Measurements from ENCODE around the gene THAP3. TPM values are rescaled to one million over a fixed set of nuclear protein-coding genes. Genes with fewer than 3 reads are reported as not detected.

THAP3 gene
- total and polyA plus RNA-seq, 7 donors, result 8.9 to 40.1 (median 18.8) TPM

DNA sequence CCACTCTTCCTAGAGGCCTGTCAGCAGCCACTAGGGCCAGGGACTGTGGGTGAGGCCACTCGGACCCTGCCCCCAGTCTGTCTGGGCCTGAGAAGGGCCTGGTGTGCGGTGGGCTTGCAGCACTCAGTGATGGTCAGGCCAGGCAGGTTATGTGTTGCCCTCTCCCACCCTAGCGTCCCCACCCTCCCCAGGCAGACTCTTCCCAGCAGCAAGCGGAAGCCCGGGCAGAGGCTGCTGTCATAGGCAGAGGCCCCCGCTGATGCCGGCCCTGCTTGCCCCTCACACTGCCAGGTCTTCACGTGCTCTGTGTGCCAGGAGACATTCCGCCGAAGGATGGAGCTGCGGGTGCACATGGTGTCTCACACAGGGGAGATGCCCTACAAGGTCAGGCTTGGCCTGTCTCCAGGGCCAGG, 38.3 kb upstream of the THAP3 start:
- intact Hi-C loops (cut with DNase I), result loop anchor here in 1 of 2 donors (5.0 kb wide), 1 partner anchor 36 kb away; the partner anchor contains the start of gene THAP3
- peaks cover 57% of the 10 kb centered on the region for H3K4me1 ChIP-seq
- peak in 2 of 4 donors; percentile 11 to 12 for ATAC-seq

DNA sequence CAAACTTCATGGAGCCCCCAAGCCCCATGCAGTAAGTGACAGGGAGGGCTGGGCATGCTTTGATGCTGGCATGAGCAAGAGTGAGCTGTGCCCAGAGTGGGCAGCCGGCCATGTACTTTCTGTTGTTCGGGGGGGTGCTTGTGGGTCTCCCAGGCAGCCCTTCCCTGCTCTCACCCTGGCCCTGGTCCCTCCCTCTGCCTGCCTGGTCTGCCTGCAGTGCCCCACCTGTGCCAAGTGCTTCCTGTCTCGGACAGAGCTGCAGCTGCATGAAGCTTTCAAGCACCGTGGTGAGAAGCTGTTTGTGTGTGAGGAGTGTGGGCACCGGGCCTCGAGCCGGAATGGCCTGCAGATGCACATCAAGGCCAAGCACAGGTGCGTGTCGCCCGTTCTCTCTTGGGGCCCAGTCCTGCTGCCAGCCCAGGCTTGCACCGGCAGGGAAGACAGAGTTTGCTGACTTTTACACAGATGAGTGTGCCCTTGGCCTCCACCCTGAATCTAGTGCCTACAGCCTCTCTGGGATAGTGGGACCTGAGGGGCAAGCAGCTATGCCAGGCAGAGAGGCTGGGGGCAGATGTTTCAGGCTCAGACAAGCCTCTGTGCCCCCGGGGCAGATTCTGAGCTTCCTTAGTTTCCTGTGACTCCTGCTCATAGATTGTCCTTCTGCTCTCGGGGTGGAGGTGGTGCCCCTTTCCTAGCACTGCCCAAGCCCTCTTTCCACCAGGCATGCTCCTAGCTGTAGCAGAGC, 37.2 kb upstream of the THAP3 start:
- intact Hi-C loops (cut with DNase I), result loop anchor here in 1 of 2 donors (5.0 kb wide), 1 partner anchor 35 kb away; the partner anchor contains the start of gene THAP3
- peaks cover 58% of the 10 kb centered on the region for H3K4me1 ChIP-seq
- peak overlapping the region; percentile 98 for H3K27ac ChIP-seq
- peaks cover 0 to 49% of the 10 kb centered on the region in 2 donors for H3K36me3 ChIP-seq (ENCODE audit: insufficient read depth in 1 of 2, low read depth in 1 of 2)
- H3K9me3 ChIP-seq, result no peaks in the 10 kb centered on the region
- no peak overlapping the region for H3K4me3 ChIP-seq
- ATAC-seq (peak; percentile 62 to 65 (median 64)), DNase-seq (peak; percentile 66 to 93)
- TF ChIP-seq, protein P1, sequence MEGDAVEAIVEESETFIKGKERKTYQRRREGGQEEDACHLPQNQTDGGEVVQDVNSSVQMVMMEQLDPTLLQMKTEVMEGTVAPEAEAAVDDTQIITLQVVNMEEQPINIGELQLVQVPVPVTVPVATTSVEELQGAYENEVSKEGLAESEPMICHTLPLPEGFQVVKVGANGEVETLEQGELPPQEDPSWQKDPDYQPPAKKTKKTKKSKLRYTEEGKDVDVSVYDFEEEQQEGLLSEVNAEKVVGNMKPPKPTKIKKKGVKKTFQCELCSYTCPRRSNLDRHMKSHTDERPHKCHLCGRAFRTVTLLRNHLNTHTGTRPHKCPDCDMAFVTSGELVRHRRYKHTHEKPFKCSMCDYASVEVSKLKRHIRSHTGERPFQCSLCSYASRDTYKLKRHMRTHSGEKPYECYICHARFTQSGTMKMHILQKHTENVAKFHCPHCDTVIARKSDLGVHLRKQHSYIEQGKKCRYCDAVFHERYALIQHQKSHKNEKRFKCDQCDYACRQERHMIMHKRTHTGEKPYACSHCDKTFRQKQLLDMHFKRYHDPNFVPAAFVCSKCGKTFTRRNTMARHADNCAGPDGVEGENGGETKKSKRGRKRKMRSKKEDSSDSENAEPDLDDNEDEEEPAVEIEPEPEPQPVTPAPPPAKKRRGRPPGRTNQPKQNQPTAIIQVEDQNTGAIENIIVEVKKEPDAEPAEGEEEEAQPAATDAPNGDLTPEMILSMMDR (IDR thresholded peaks at IDR 0.05), result no peak
- H3K27me3 ChIP-seq (ENCODE audit: insufficient read depth in 3 of 3, low read length in 2 of 3), result no peaks in the 10 kb centered on the region
- 18 to 37% (median 26%) methylated on average over 13 of the region's 13 CpGs for WGBS, 3 donors

More for the DNA sequence above, 38.3 kb upstream of the THAP3 start:
- DNase-seq, result no peak
- Histone ChIP-seq H3K27ac (peak overlapping the region; percentile 98), H3K27me3 (ENCODE audit: insufficient read depth in 3 of 3, low read length in 2 of 3) (no peaks in the 10 kb centered on the region), H3K36me3 (ENCODE audit: insufficient read depth in 1 of 2, low read depth in 1 of 2) (peaks cover 0 to 44% of the 10 kb centered on the region in 2 donors), H3K4me3 (no peak overlapping the region), H3K9me3 (no peaks in the 10 kb centered on the region)
- WGBS, 3 donors, result 37 to 80% (median 56%) methylated on average over 8 to 11 of the region's 11 CpGs
- TF ChIP-seq, protein P1 (IDR thresholded peaks at IDR 0.05), result no peak

DNA sequence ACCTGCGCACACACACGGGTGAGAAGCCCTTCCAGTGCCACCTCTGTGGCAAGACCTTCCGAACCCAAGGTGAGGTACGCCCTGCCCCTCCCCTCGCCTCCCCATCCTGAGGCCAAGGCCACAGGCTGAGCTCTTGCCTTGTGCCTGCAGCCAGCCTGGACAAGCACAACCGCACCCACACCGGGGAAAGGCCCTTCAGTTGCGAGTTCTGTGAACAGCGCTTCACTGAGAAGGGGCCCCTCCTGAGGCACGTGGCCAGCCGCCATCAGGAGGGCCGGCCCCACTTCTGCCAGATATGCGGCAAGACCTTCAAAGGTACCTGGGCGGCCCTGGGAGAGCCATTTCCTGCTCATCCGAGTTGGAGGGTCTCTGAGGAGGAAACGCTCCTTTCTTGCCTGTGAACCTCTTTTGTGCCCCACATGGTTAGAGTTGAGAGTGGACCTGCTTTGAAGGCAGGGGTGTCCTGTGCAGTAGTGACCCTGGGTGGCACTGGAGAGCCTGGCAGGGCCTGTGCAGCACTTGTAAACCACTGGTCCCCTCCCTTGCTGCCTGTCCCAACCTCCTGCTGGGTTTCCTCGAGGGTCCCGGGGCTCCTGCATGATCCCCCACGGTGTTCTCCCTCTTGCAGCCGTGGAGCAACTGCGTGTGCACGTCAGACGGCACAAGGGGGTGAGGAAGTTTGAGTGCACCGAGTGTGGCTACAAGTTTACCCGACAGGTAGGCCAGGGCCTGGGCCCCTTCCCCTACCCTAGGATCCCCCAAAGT, 36.4 kb upstream of the THAP3 start:
- Histone ChIP-seq H3K36me3 (ENCODE audit: insufficient read depth in 1 of 2, low read depth in 1 of 2) (peaks cover 3 to 56% of the 10 kb centered on the region in 2 donors), H3K4me1 (peaks cover 65% of the 10 kb centered on the region), H3K27me3 (ENCODE audit: insufficient read depth in 3 of 3, low read length in 2 of 3) (no peaks in the 10 kb centered on the region), H3K27ac (peak overlapping the region; percentile 98), H3K4me3 (no peak overlapping the region), H3K9me3 (no peaks in the 10 kb centered on the region)
- WGBS, 3 donors, result 72 to 84% (median 73%) methylated on average over 25 of the region's 25 CpGs
- no peak for DNase-seq
- ATAC-seq, result no peak
- intact Hi-C loops (cut with DNase I), result loop anchor here in 1 of 2 donors (5.0 kb wide), 1 partner anchor 34 kb away; the partner anchor contains the start of gene THAP3
- TF ChIP-seq, protein P1 (IDR thresholded peaks at IDR 0.05), result no peak

DNA sequence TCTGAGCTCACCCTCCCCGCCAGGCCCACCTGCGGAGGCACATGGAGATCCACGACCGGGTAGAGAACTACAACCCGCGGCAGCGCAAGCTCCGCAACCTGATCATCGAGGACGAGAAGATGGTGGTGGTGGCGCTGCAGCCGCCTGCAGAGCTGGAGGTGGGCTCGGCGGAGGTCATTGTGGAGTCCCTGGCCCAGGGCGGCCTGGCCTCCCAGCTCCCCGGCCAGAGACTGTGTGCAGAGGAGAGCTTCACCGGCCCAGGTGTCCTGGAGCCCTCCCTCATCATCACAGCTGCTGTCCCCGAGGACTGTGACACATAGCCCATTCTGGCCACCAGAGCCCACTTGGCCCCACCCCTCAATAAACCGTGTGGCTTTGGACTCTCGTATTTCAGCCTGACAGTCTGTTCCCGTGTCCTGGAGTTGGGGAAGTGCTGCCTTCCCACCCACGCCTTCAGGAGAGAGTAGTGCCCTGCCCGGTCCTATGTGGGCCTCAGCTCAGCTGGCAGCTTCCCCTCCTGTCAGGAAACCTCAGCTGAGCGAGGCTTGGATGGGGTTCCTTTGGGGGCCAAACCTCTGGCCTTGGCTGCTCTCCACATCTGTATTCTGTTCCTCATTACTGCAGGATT, 35.7 kb upstream of the THAP3 start:
- peak; percentile 29 to 42 (median 37) for ATAC-seq
- Histone ChIP-seq H3K27me3 (ENCODE audit: insufficient read depth in 3 of 3, low read length in 2 of 3) (no peaks in the 10 kb centered on the region), H3K27ac (peak overlapping the region; percentile 98), H3K4me1 (peaks cover 72% of the 10 kb centered on the region), H3K4me3 (no peak overlapping the region), H3K9me3 (no peaks in the 10 kb centered on the region), H3K36me3 (ENCODE audit: insufficient read depth in 1 of 2, low read depth in 1 of 2) (peaks cover 3 to 63% of the 10 kb centered on the region in 2 donors)
- intact Hi-C loops (cut with DNase I), result loop anchor here in 1 of 2 donors (5.0 kb wide), 1 partner anchor 33 kb away; the partner anchor contains the start of gene THAP3
- peak in 1 of 2 donors; percentile 72 for DNase-seq
- TF ChIP-seq, protein P1 (IDR thresholded peaks at IDR 0.05), result no peak
- 59 to 66% (median 60%) methylated on average over 22 to 24 of the region's 24 CpGs for WGBS, 3 donors

Measured in psoas muscle (tissue), 8 donors.